CD4-positive, alpha-beta T cell treated with Interleukin-10 for 1 hour (primary cell): ENCODE results near the gene TP73.
"Not testable (repeated sequence)": the region's sequence is repeated elsewhere in the genome, so short reads cannot be mapped to it uniquely, and the experiment has no call there.

Source experiments
- DNase-seq: peaks from one replicate; pipeline ENCODE4 v3.0.0-alpha.2; 2020

Gene TP73

DNA sequence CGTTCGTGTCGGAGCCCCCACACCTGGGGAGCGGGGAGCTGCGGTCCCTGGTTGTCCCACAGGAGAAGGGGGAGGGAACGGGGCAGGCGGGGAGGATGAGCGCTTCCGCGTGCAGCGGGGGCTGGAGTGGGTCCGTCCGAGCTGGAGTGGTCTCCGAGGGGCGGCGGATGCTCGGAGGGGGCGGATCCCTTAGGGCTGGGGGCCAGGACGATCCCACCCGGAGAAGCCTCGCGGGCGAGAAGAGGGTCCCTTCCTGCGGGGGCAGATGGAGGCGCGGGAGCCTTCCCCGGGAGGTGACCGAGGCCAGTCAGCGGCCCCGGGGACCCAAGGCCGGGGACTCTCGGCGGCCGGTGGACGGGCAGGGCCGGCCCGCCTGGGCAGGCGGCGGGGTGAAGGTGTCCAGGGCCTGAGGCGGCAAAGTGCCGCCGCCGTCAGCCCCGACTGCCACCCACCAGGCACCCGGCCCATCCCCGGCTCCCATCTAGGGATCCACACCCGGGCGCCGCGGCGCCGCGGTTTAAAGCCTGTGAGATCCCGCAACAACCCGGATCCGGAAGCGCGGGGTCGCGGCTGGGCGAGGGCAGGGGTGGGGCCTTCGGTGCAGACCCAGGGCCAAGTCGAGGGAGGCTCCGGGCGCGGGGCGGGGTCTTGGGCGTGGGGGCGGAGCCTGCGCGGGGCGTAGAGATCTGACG is 94.7 kb downstream of the TP73 start:
- DNase-seq, result peak; percentile 90

- no peak for DNase-seq
These were observed 95.2 kb downstream of the TP73 start for GRCh38 chr1:3747522-3747848.

- DNase-seq, result no peak
These were observed 95.6 kb downstream of the TP73 start for GRCh38 chr1:3747903-3748302.

GRCh38 chr1:3748316-3748900 is 96.1 kb downstream of the TP73 start:
- DNase-seq, result not testable (repeated sequence)

DNA sequence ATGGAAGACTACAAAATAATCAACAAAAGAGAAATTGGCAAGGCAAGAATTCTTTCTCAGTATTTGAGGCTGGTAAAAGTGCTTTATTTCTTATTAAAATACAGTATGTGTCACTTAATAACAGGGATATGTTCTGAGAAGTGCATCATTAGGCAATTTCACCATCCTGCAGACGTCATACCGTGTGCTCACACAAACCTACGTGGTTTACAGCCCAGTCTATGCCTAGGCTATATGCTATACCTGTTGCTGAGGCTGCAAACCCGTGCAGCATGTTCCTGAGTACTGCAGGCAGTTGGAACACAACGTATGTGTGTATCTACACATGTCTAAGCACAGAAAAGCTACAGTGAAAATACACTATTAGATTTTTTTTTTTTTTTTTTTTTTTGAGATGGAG is 97.2 kb downstream of the TP73 start:
- no peak for DNase-seq

GRCh38 chr1:3750741-3751140 is 98.4 kb downstream of the TP73 start:
- no peak for DNase-seq

DNA sequence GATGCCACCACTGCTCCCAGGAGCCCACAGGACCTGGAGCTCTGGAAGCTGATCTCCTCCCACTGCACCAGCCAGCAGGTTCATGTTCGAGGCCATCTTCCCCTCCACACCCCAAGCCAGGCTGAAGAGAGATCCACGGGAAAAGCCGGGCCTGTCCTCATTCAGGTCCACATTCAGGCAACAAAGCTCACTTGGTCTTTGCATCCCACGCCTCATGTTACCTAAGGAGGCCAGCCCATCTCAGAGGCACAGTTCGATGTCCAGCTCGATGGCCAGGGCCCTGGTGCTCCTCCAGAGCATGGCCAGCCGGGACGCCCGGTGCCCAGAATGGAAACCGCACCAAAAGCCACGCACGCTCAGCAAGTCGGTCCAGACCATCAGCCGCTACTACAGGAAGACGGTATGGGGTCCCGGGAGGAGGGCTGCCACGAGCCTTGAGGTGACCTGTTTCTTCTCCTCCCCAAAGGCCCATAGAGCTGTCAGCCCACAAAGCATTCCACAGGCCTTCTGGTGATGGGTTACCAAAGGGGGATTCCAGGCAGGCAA is 100.2 kb downstream of the TP73 start, which contains the start of gene CCDC27:
Gene CCDC27 (plus strand): TSS at position 51 of the 546 bp plus-strand sequence. CDS start 32 bp downstream, at position 83.
- DNase-seq, result no peak

- DNase-seq, result no peak
These were observed 101.5 kb downstream of the TP73 start for GRCh38 chr1:3753656-3754454.

DNA sequence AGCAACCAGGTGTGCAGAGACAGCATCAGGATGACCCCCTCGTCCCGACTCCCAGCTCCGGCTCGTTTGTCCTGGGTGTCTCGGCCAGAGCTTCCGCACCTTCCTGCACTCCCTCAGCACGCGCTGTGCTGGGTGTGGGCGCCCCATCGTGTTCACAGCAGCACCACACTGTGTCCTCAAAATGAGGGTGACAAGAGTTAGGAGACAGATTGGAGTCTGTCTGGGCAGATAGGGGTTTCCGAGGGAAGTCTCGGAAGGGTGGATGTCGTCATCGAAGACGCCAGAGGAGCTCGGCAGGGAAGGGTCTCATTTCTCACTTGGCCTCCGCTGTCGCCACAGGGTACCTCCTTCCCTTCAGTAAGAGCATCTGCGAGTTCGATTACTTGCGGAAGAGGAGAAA is 104.1 kb downstream of the TP73 start:
- no peak for DNase-seq

DNA sequence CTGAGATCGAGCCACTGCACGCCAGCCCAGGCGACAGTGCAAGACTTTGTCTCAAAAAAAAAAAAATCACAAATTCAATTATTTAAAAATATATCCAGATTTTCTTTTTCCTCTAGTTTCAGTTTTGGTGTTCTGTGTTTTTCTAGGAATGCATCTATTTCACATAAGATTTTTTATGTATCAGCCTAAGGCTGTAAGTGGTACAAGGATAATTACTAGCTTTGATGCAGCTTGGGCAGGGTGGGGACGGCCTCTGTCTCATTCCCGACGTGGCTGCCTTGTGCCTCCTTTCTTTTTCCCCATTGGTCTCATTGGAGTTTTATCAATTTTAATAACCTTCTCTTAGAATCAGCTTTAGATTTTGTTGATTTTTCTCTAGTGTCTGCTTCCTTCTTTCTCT is 106.8 kb downstream of the TP73 start:
- no peak for DNase-seq

- no peak for DNase-seq
These were observed 107.5 kb downstream of the TP73 start for GRCh38 chr1:3759796-3760195.

DNA sequence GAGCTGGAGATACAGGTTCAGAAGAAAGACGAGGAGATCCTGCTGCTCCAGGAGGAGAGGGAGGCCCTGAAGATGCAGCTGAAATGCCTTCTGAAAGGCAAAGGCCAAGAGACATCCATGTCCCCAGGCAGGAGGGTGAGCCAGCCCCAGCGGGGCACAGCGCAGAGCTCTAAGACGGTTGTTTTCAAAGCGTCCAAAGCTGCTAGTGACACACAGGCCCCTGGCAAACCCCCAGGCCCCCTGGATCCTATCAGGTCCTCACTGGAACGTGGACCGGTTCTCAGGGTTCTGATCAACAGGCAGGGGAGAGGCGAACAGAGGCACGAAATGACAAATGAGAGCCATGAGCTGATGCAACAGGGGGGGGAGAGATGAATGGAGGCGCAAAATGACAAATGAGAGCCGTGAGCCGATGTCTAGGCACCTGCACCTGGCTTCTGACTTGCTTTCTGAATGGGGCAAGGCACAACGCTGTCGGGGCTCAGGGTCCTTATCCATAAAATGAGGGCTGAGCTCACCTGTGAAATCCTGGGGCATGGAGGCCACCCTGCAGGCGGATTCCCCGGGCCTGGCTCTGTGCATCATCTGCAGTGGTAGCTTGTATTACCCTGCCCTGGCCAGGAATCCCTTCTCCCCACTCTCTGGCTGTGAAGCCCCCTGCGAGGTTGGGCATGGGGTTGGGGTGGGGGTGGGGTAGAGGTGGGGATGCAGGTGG is 109.1 kb downstream of the TP73 start:
- DNase-seq, result no peak

GRCh38 chr1:3762151-3762872 is 110.0 kb downstream of the TP73 start:
- no peak for DNase-seq

- no peak for DNase-seq
These were observed 110.5 kb downstream of the TP73 start for GRCh38 chr1:3762873-3763228.

DNA sequence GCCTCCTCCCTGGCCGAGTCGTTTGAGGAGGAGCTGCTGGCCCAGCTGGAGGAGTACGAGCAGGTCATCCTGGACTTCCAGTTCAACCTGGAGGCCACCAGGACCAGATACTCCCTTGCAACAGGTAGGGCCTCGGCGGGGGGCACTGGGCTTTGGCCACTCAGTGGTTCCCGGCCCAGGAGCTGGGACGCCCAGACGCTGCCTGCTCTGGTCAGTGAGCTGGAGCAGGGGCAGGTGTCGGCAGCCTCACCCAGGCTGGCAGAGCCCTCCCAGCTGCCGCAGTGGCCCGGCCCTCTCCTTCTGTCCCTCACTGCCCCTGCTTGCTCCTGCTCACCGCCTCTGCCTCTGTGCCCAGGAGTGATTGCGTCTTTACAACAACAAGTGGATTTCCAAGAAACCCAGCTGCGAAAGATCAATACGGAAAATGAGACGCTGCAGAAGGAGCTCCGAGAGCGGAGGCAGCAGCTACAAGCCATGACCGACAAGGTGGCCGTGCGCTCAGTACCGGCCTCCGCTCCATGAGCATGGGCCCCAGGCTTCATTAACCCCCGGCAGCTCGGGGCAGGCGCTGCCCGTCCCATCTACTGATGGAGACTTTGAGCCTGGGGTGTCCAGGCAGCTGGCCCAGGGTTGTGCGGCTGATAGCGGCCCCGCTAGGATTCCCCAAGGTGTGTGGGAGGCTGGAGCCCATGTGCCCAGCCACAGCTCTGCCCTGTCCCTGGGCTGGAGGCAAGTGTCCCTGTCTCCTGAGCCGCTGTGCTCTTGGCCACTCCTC is 111.2 kb downstream of the TP73 start:
- no peak for DNase-seq

DNA sequence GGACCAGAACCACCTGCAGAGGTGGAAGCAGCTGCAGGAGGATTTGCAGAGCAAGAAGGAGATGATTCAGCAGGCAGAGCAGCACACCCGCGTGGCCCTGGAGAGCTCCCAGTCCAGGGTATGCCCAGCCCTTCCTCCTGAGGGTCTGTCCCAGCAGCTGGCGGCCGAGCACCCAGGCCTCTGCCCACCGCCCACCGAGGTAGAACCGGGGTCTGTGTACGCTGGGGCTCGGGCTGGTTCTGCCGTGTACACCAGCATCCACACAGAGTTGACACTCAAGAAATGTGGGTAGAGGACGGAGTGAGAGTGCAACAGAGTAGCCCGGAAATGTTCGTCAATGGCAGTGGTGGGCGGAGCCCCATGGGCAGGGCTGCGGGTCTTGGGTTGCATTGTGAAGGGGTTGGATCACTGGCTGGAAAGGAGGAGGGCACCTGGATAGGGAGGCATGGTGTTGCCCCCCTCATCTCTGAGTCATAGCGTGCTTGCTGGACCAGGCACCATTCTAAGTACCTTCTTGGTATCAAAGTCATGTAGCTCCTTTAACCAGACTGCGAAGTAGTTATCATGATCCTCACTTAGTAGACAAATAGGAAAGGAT is 115.1 kb downstream of the TP73 start:
- no peak for DNase-seq

- no peak for DNase-seq
These were observed 116.6 kb downstream of the TP73 start for GRCh38 chr1:3768811-3769390.

- DNase-seq, result no peak
These were observed 117.9 kb downstream of the TP73 start for GRCh38 chr1:3770047-3770765.

DNA sequence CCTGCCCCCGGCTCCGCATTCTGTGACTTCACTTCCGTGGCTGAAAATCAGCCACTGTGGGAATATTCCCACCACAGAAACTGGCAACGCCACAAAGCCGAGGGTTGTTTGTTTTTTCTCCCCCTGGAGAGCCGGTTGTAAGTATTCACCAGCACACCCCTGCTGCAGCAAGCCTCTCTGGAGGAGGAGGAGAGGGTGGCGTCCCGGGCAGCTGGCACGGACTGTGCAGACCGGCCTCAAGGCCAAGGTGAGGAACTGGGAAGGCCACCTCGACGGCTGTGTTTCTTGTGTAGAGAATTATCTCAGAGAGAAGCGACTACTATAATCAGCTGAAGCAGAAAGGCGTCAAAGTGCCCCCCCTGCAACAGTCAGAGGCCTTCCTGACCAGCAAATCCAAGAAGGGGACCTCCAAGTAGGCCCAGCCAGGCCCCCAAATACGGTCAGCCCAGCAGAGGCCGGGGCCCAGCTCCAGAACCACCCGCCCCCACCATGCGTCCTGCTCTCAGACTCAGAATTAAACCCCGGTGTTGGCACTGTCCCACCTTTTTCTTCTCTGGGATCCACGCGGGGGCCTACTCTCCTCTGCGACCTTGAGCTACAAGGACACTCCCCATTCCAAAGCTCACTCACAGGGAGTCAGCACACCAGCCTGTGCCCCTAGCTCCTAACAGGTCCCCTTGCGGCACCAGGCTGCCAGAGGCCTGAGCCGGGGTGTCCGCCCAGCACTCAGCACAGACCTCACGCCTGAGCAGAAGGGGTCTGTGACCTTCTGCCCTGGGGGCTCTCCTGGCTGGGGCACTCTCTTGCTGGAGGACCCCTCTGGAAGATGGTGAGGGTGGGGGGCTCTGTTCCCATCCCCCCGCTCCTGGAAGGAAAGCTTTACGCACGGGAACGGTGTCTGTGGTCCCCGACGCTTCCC is 119.1 kb downstream of the TP73 start:
- DNase-seq, result no peak
